Measurements from ENCODE around the gene TMEM218. TPM values are rescaled to one million over a fixed set of nuclear protein-coding genes. Genes with fewer than 3 reads are reported as not detected.

TMEM218 gene
- polyA plus RNA-seq, 2 donors, result 11.5 to 18.8 TPM

GRCh38 chr11:125148743-125149142 is 37.3 kb upstream of the TMEM218 start:
- no peaks in the 10 kb centered on the region for H3K27me3 ChIP-seq (ENCODE audit: control insufficient read depth in 1 of 2, insufficient read depth in 2 of 2, low read length in 2 of 2)
- 75 to 78% methylated on average over 5 of the region's 5 CpGs for WGBS, 2 donors
- H3K27ac ChIP-seq (ENCODE audit: low read depth in 2 of 2, low read length in 1 of 2), result no peak overlapping the region
- H3K9me3 ChIP-seq (ENCODE audit: control insufficient read depth in 2 of 2, insufficient read depth in 1 of 2, low read depth in 1 of 2, low read length in 1 of 2), result no peaks in the 10 kb centered on the region
- H3K36me3 ChIP-seq (ENCODE audit: control insufficient read depth in 2 of 2, insufficient read depth in 2 of 2, low read length in 1 of 2), result no peaks in the 10 kb centered on the region
- no peak overlapping the region for H3K4me3 ChIP-seq (ENCODE audit: low read depth in 1 of 2, low read length in 2 of 2)
- no peaks in the 10 kb centered on the region for H3K4me1 ChIP-seq (ENCODE audit: control insufficient read depth in 2 of 2, insufficient read depth in 2 of 2, low read length in 1 of 2)

GRCh38 chr11:125148011-125148410 is 36.6 kb upstream of the TMEM218 start:
- Histone ChIP-seq H3K27me3 (ENCODE audit: control insufficient read depth in 1 of 2, insufficient read depth in 2 of 2, low read length in 2 of 2) (no peaks in the 10 kb centered on the region), H3K36me3 (ENCODE audit: control insufficient read depth in 2 of 2, insufficient read depth in 2 of 2, low read length in 1 of 2) (no peaks in the 10 kb centered on the region), H3K4me1 (ENCODE audit: control insufficient read depth in 2 of 2, insufficient read depth in 2 of 2, low read length in 1 of 2) (no peaks in the 10 kb centered on the region), H3K4me3 (ENCODE audit: low read depth in 1 of 2, low read length in 2 of 2) (no peak overlapping the region), H3K9me3 (ENCODE audit: control insufficient read depth in 2 of 2, insufficient read depth in 1 of 2, low read depth in 1 of 2, low read length in 1 of 2) (no peaks in the 10 kb centered on the region), H3K27ac (ENCODE audit: low read depth in 2 of 2, low read length in 1 of 2) (no peak overlapping the region)

GRCh38 chr11:125147280-125147679 is 35.9 kb upstream of the TMEM218 start:
- 77 to 78% methylated on average over 6 of the region's 6 CpGs for WGBS, 2 donors
- Histone ChIP-seq H3K27ac (ENCODE audit: low read depth in 2 of 2, low read length in 1 of 2) (no peak overlapping the region), H3K27me3 (ENCODE audit: control insufficient read depth in 1 of 2, insufficient read depth in 2 of 2, low read length in 2 of 2) (no peaks in the 10 kb centered on the region), H3K4me3 (ENCODE audit: low read depth in 1 of 2, low read length in 2 of 2) (no peak overlapping the region), H3K4me1 (ENCODE audit: control insufficient read depth in 2 of 2, insufficient read depth in 2 of 2, low read length in 1 of 2) (no peaks in the 10 kb centered on the region), H3K36me3 (ENCODE audit: control insufficient read depth in 2 of 2, insufficient read depth in 2 of 2, low read length in 1 of 2) (no peaks in the 10 kb centered on the region), H3K9me3 (ENCODE audit: control insufficient read depth in 2 of 2, insufficient read depth in 1 of 2, low read depth in 1 of 2, low read length in 1 of 2) (no peaks in the 10 kb centered on the region)

GRCh38 chr11:125146232-125146631 is 34.8 kb upstream of the TMEM218 start:
- no peaks in the 10 kb centered on the region for H3K4me1 ChIP-seq (ENCODE audit: control insufficient read depth in 2 of 2, insufficient read depth in 2 of 2, low read length in 1 of 2)
- H3K27ac ChIP-seq (ENCODE audit: low read depth in 2 of 2, low read length in 1 of 2), result no peak overlapping the region
- H3K27me3 ChIP-seq (ENCODE audit: control insufficient read depth in 1 of 2, insufficient read depth in 2 of 2, low read length in 2 of 2), result no peaks in the 10 kb centered on the region
- H3K9me3 ChIP-seq (ENCODE audit: control insufficient read depth in 2 of 2, insufficient read depth in 1 of 2, low read depth in 1 of 2, low read length in 1 of 2), result no peaks in the 10 kb centered on the region
- H3K4me3 ChIP-seq (ENCODE audit: low read depth in 1 of 2, low read length in 2 of 2), result no peak overlapping the region
- H3K36me3 ChIP-seq (ENCODE audit: control insufficient read depth in 2 of 2, insufficient read depth in 2 of 2, low read length in 1 of 2), result no peaks in the 10 kb centered on the region
- whole genome bisulfite sequencing, 2 donors, result 84 to 92% methylated on average over 1 of the region's 1 CpG

- Histone ChIP-seq H3K9me3 (ENCODE audit: control insufficient read depth in 2 of 2, insufficient read depth in 1 of 2, low read depth in 1 of 2, low read length in 1 of 2) (no peaks in the 10 kb centered on the region), H3K27me3 (ENCODE audit: control insufficient read depth in 1 of 2, insufficient read depth in 2 of 2, low read length in 2 of 2) (no peaks in the 10 kb centered on the region), H3K27ac (ENCODE audit: low read depth in 2 of 2, low read length in 1 of 2) (no peak overlapping the region), H3K4me1 (ENCODE audit: control insufficient read depth in 2 of 2, insufficient read depth in 2 of 2, low read length in 1 of 2) (no peaks in the 10 kb centered on the region), H3K4me3 (ENCODE audit: low read depth in 1 of 2, low read length in 2 of 2) (no peak overlapping the region), H3K36me3 (ENCODE audit: control insufficient read depth in 2 of 2, insufficient read depth in 2 of 2, low read length in 1 of 2) (no peaks in the 10 kb centered on the region)
- 40% methylated on average over 18 of the region's 18 CpGs for WGBS, 2 donors
These were observed 30.5 kb upstream of the TMEM218 start for GRCh38 chr11:125141686-125142535.

- no peaks in the 10 kb centered on the region for H3K9me3 ChIP-seq (ENCODE audit: control insufficient read depth in 2 of 2, insufficient read depth in 1 of 2, low read depth in 1 of 2, low read length in 1 of 2)
- WGBS, 2 donors, result 55 to 58% methylated on average over 12 of the region's 12 CpGs
- no peaks in the 10 kb centered on the region for H3K36me3 ChIP-seq (ENCODE audit: control insufficient read depth in 2 of 2, insufficient read depth in 2 of 2, low read length in 1 of 2)
- H3K4me1 ChIP-seq (ENCODE audit: control insufficient read depth in 2 of 2, insufficient read depth in 2 of 2, low read length in 1 of 2), result no peaks in the 10 kb centered on the region
- no peak overlapping the region for H3K27ac ChIP-seq (ENCODE audit: low read depth in 2 of 2, low read length in 1 of 2)
- H3K4me3 ChIP-seq (ENCODE audit: low read depth in 1 of 2, low read length in 2 of 2), result no peak overlapping the region
- no peaks in the 10 kb centered on the region for H3K27me3 ChIP-seq (ENCODE audit: control insufficient read depth in 1 of 2, insufficient read depth in 2 of 2, low read length in 2 of 2)
These were observed 29.8 kb upstream of the TMEM218 start for GRCh38 chr11:125141178-125141577.

GRCh38 chr11:125140233-125140632 is 28.8 kb upstream of the TMEM218 start:
- H3K9me3 ChIP-seq (ENCODE audit: control insufficient read depth in 2 of 2, insufficient read depth in 1 of 2, low read depth in 1 of 2, low read length in 1 of 2), result no peaks in the 10 kb centered on the region
- no peak overlapping the region for H3K4me3 ChIP-seq (ENCODE audit: low read depth in 1 of 2, low read length in 2 of 2)
- WGBS, 2 donors, result 38 to 50% methylated on average over 7 to 8 of the region's 8 CpGs
- H3K36me3 ChIP-seq (ENCODE audit: control insufficient read depth in 2 of 2, insufficient read depth in 2 of 2, low read length in 1 of 2), result no peaks in the 10 kb centered on the region
- H3K4me1 ChIP-seq (ENCODE audit: control insufficient read depth in 2 of 2, insufficient read depth in 2 of 2, low read length in 1 of 2), result no peaks in the 10 kb centered on the region
- H3K27ac ChIP-seq (ENCODE audit: low read depth in 2 of 2, low read length in 1 of 2), result no peak overlapping the region
- no peaks in the 10 kb centered on the region for H3K27me3 ChIP-seq (ENCODE audit: control insufficient read depth in 1 of 2, insufficient read depth in 2 of 2, low read length in 2 of 2)

- H3K4me1 ChIP-seq (ENCODE audit: control insufficient read depth in 2 of 2, insufficient read depth in 2 of 2, low read length in 1 of 2), result no peaks in the 10 kb centered on the region
- no peaks in the 10 kb centered on the region for H3K27me3 ChIP-seq (ENCODE audit: control insufficient read depth in 1 of 2, insufficient read depth in 2 of 2, low read length in 2 of 2)
- no peak overlapping the region for H3K4me3 ChIP-seq (ENCODE audit: low read depth in 1 of 2, low read length in 2 of 2)
- 60 to 62% methylated on average over 3 of the region's 3 CpGs for WGBS, 2 donors
- no peaks in the 10 kb centered on the region for H3K36me3 ChIP-seq (ENCODE audit: control insufficient read depth in 2 of 2, insufficient read depth in 2 of 2, low read length in 1 of 2)
- H3K27ac ChIP-seq (ENCODE audit: low read depth in 2 of 2, low read length in 1 of 2), result no peak overlapping the region
- no peaks in the 10 kb centered on the region for H3K9me3 ChIP-seq (ENCODE audit: control insufficient read depth in 2 of 2, insufficient read depth in 1 of 2, low read depth in 1 of 2, low read length in 1 of 2)
These were observed 28.4 kb upstream of the TMEM218 start for GRCh38 chr11:125139778-125140177.

GRCh38 chr11:125138966-125139365 is 27.5 kb upstream of the TMEM218 start:
- H3K4me3 ChIP-seq (ENCODE audit: low read depth in 1 of 2, low read length in 2 of 2), result no peak overlapping the region
- 82 to 88% methylated on average over 8 of the region's 8 CpGs for WGBS, 2 donors
- H3K9me3 ChIP-seq (ENCODE audit: control insufficient read depth in 2 of 2, insufficient read depth in 1 of 2, low read depth in 1 of 2, low read length in 1 of 2), result no peaks in the 10 kb centered on the region
- H3K27ac ChIP-seq (ENCODE audit: low read depth in 2 of 2, low read length in 1 of 2), result no peak overlapping the region
- no peaks in the 10 kb centered on the region for H3K36me3 ChIP-seq (ENCODE audit: control insufficient read depth in 2 of 2, insufficient read depth in 2 of 2, low read length in 1 of 2)
- peaks cover 0 to 4% of the 10 kb centered on the region in 2 donors for H3K27me3 ChIP-seq (ENCODE audit: control insufficient read depth in 1 of 2, insufficient read depth in 2 of 2, low read length in 2 of 2)
- H3K4me1 ChIP-seq (ENCODE audit: control insufficient read depth in 2 of 2, insufficient read depth in 2 of 2, low read length in 1 of 2), result no peaks in the 10 kb centered on the region

- no peak overlapping the region for H3K4me3 ChIP-seq (ENCODE audit: low read depth in 1 of 2, low read length in 2 of 2)
- no peaks in the 10 kb centered on the region for H3K4me1 ChIP-seq (ENCODE audit: control insufficient read depth in 2 of 2, insufficient read depth in 2 of 2, low read length in 1 of 2)
- no peak overlapping the region for H3K27ac ChIP-seq (ENCODE audit: low read depth in 2 of 2, low read length in 1 of 2)
- H3K27me3 ChIP-seq (ENCODE audit: control insufficient read depth in 1 of 2, insufficient read depth in 2 of 2, low read length in 2 of 2), result peaks cover 0 to 4% of the 10 kb centered on the region in 2 donors
- no peaks in the 10 kb centered on the region for H3K36me3 ChIP-seq (ENCODE audit: control insufficient read depth in 2 of 2, insufficient read depth in 2 of 2, low read length in 1 of 2)
- H3K9me3 ChIP-seq (ENCODE audit: control insufficient read depth in 2 of 2, insufficient read depth in 1 of 2, low read depth in 1 of 2, low read length in 1 of 2), result no peaks in the 10 kb centered on the region
These were observed 24.6 kb upstream of the TMEM218 start for GRCh38 chr11:125136001-125136400.
